Ramos (cell line): ENCODE results near the gene TRPM1.

Source experiments
- in situ Hi-C: fragments of 300-500 bp; cut with MboI; formaldehyde crosslinking; loops from one replicate; pipeline ENCODE4 v1.14.3; 2022; ENCODE audit warnings: low sequenced_read_pairs; ENCODE audit not compliant: unreplicated experiment

TRPM1 gene

DNA sequence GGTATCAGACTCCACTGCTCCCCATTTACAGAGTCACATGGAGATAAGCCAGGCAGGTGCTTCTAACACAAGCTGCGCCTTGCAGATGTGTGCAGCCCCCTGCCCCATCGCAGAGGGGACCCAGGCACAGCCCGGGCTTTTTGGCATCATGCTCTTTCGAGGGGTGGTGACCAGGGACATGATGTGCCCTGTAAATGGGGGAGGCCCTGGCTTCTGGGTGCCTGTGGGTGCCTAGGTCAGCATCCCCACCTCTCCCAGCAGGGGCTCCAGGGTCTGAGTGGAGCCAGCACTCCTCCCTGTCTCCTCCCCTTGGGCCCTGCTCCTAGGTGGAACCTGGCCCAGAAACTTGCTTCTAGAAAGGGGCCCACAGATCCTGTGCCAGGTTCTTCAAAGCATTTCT, 15.2 kb downstream of the TRPM1 start:
- in situ Hi-C loops: no loop called here

DNA sequence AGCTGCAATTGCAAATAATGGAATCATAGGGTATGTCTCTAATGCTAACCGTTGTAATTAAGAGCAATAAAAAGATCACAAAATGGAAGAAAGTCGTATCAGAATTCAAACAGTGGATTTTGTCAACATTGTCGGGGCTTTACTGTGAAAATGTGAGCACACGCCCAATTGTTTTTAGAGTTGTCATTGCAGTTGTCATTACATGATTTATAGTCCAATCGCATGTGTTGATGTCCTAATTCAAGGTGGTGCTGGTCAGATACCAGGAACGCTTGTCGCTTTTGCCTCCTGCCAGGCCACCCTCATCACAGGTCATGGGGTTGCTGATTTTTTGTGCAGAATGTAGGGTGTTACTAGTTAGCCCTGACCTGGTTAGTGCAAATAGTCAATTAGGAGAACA, 16.2 kb downstream of the TRPM1 start:
- in situ Hi-C loops: no loop called here

DNA sequence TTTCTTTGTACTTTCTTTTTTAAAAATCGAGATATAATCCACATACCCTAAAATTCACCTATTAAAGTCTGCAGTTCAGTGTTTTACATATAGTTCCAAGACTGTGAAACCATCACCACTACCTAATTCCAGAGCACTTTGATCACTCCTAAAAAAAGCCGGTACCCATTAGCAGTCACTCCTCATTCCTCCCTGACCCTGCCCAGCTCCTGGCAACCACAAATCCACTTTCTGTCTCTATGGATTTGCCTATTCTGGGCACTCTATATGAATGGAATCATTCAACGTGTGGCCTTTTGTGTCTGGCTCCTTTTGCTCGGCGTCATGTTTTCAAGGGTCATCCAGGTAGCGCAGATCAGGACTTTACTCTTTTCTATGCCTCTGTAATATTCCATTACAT, 17.3 kb downstream of the TRPM1 start:
- in situ Hi-C loops: no loop called here

DNA sequence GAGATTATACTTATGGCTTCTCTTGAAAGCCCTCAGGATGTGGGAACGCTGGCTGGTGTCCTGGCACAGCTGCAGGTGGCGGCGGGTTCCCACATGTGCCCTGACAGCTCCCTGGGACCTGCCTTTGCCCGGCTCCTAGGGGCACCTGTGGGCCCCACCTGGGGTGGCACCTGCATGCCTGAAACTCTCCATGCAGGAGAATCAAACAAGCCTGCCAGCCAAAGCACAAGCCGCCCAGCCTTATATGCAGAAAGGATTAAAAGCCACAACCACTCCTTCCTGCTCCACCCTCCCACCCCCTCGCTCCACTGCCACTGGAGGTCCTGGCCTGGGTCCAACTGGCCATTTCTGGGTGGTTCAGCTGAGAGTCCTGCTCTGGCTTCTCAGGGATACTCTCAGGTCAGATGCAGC, 18.1 kb downstream of the TRPM1 start:
- in situ Hi-C loops: no loop called here

DNA sequence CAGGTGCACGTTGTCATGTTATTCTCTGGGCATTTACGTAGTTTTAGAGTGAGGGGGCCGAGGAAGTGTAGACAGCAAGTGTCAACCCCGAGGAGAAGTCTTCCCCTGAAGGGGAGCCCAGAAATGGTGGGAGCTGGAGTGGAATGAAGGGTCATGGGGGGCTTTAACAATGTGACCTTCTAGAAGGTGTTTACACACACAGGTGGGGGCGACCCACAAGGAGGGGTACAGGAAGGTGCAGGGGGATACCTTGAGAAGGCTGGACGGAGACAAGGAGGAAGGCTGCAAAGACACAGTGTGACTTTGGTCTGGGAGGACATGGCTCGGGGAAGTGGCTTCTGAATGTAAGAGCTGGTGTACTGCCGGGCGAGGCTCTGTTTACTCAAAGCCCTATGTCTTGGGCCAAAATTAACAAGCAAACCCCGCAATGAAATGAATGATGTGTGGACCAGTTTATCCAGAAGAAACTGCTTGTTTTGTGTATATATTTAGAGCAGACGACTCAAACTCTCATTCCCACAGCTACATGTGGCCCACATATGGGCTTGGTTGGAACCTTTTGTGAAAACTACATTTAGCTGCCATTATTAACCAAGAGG, 18.7 kb downstream of the TRPM1 start:
- in situ Hi-C loops: no loop called here

DNA sequence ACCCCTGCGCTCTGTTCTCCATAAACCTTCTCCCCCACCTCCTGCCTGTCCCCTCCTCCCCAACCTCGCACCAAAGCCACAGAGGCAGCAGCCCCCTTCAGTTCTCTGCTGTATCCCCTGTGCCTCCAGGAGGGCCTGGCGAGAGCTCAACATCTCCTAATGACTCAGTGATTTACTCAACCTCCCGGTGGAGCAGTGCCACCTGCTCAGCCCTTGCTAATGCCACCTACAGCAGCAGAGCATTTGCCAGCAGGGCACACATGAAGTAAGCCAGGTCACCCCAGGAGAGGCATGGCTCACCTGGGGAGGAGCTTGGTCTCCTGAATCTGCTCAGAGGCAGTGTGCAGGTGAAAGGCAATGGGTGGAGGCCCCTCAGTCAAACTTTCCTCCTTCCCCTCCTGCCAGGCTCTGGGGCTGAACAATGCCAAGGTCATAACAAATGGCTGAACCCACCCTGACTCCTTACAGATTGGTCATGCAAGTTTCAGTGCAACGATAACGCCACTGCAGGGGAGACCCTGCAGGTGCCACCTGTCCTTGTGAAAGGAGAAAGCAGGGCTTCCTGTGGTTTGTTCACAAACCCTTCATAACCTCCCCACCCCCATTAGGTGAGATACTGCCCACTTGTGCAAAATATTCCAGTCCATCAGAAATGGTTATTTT, 19.8 kb downstream of the TRPM1 start:
- in situ Hi-C loops: no loop called here

DNA sequence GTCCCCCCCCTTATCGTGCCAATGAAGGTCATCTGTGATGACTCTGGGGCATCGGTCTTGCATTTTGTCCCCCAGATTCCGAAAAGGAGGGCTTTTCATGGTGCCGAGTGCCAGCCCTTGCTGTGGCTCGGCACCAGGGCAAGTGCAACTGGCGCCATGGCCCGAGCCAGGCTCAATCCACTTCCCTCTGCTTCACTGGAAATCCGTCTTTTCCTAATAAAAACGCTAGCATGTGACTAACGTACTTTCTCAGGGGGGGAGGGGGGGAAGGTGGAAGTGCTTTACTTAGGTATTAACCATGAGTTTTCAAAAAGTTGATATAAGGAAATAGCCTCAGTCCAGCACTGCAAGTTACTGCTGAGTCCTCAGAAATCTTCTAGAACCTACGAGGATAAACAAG, 20.5 kb downstream of the TRPM1 start:
- in situ Hi-C loops: no loop called here

DNA sequence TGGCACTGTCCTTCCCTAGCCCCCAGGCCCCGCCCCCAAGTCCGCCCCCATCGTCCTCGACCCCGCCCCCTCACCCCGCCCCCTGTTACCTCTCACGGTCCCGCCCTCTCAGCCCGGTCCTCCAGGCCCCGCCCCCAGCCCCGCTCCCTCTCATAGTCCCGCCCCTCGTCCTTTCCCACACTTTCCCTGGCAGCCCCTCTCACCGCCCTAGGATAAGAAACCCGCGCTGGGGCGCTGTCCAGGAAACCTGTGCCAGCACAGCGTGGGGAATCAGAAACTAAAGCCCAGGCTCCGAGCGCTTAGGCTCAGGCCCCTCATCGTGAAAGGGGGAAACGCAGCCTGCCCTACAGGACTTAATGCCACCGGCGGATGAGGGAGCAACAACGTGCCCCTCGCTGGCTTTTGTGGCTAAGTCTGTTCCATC, 20.9 kb downstream of the TRPM1 start:
- in situ Hi-C loops: no loop called here

DNA sequence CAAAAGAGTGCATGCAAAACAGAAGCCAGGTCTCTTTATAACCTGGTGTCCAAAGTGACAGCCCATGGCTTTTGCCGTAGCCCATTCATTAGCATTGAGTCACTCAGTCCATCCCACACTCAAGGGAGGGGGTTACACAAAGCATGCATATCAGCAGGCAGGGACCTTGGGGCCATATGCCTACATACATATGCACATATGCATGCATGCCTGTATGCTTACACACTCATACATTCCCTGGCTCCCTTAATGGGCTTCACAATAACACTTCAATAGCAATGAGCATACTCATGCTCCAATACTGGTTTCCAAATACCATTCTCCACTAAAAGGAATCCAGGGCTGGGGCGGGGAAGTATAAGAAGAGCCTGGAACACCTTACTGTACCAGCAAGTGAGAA, 22.0 kb downstream of the TRPM1 start:
- in situ Hi-C loops: no loop called here

DNA sequence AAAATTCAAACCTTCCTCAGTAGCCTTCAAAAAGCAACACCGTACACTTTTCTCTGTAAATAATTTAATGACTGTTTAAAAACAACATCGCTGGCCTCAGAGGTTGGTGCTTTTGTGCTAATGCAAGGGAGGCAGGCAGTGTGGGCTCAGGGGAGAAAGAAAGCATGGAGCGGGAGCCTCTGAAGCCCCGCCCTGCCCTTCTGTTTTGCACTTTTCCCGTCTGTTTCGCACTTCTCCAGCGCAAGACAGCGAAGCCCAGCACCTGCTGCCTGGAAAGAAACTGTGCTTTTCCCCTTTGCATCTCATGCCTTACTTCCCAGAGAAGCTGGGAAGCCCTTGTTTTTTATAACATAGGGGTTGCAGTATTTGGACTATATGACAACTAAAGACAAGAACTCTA, 23.1 kb downstream of the TRPM1 start:
- in situ Hi-C loops: no loop called here

DNA sequence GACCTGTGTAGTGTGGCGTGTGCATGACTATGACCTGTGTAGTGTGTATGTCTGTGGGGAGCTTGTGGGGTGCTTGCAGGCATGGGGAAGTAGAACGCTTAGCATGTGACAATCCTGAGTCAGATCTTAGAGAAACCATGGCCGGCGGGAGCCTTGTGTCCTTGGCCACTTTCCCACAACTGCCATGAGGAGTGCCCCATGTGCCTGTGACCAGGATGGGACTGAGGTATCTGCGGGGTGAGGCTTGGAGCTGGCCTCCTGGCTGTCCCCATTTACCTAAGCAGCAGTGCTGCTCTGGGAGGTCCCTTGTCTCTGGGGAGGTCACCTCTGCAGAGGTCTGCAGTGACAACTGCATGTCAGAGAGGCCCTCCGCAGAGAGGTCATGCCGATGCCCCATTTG, 23.6 kb downstream of the TRPM1 start:
- in situ Hi-C loops: no loop called here

DNA sequence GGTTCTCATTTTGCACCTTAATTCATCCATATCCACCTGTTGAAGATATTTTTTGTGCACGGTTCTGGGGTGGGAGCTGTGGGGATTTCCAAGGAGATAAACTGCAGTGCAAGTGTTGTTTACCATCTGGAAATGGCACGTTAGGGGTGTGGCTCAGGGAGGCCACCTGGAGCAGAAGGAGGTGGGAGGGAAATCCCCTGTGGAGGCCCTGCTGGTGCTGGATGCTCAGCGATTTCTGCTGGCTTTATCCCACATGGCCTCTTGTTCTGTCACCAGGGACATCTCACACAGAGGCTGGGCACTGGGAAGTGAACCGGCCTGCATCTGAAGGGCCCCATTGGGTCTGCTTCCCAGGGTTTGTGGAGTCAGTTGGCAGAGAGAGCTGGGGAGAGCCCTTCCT, 24.3 kb downstream of the TRPM1 start:
- in situ Hi-C loops: no loop called here

DNA sequence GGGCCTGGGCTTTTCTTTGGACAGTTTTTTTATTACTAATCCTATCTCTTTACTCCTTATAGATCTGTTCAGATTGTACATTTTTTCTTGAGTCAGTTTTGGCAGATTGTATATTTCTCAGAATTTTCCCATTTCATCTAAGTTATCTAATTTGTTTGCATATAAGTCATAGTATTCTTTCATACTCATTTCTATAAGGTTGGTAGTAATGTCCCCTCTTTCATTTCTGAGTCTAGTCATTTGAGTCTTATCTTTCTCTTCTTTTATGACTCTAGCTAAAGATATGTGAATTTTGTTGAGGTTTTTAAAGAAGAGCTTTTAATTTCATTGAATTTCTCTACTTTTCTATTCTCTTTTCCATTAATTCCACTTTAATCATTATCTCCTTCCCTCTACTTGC, 27.2 kb downstream of the TRPM1 start:
- in situ Hi-C loops: no loop called here

DNA sequence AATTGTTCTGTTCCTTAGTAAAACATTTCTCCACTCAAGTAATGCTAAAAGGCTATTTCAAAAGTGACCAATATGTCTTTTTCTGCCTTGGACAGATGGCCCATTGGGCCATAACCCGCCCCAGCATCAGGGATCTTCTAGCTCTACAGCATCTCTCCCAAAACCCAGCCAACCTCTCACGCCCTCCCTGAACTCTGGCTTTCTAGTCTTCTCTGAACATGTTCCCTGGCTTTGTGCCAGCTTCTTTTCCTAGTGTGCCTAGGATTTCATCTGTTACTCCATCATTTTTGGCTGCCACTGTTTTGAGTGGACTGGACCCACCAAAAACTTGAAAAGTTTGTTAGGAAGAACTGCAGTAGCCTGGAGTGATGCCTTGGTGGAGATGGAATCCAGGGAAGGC, 30.7 kb downstream of the TRPM1 start:
- in situ Hi-C loops: no loop called here

DNA sequence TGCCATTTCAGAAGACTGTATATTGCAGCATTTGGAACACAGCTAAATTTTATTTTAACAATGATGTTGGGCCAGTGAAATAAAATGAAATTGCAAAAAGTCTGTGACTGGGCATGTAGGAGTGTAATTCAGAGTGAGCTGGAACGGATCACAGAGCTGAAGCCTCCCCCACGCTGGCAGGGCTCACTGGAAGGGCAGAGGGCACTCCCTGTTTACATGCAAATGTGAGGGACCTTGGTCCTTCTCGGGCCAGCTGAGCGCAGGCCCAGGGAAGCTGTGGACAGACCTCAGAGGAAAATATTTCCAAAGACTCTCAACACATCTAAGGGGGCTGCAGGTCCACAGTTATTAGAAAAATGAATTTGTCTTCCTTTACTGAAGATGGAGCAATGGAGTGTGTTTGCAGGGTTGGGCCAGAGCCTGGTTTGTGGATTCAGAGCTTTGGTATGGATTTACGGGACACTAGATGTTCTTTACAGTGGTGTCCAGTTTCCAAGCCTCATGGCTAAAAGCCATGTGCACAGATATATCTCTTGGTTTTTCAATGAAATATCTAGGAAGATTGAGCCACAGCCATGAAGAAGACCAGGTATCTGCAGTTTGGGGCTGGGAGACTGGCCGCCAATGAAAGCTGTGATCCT, 32.0 kb downstream of the TRPM1 start:
- in situ Hi-C loops: no loop called here

DNA sequence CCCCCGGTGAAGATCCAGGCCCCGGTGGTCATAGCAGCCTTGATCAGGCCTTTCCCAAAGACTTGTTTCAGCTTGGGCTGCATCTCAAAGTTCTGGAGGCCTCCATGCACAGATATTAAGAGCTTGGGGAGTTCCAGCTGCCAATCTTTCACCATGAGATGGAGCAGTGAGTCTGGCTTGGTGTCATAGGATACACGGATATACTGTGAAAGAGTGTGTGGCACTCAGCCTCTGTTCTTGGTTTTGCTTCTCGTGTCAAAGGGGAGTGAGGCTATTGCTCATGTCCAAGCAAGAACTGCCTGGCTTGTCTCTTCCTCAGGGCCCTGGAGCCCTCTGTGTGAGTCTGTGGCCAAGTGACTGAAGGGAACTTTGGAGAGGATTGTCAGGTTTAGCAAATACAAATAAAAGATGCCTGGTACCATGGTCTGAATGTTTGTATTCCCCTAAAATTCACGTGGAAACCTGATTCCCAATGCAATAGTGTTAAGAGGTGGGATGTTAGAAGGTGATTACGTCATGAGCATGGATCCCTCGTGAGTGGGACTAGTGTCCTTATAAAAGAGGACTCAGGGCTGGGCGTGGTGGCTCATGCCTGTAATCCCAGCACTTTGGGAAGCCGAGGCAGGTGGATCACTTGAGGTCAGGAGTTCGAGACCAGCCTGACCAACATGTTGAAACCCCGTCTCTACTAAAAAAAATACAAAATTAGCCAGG, 33.5 kb downstream of the TRPM1 start:
- in situ Hi-C loops: no loop called here

DNA sequence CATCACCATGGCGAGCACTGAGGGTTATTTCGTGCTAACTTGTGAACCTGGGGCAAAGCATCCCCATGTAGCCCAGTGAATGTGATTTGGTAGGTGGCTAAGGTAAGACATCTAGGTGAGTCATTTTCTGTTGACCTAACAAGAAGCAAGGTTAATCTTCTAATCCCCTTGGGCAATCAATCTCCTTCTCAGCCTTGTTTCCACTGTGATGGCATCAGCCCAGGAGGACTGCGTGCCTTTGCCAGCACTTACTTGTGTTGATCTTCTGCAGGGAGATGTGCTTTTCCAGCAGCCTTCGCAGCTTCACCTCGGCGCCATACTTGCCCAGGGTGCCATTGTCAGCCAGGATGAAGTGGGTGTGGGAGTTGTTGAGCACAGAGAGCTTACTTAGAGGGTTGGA, 35.7 kb downstream of the TRPM1 start:
- in situ Hi-C loops: no loop called here

DNA sequence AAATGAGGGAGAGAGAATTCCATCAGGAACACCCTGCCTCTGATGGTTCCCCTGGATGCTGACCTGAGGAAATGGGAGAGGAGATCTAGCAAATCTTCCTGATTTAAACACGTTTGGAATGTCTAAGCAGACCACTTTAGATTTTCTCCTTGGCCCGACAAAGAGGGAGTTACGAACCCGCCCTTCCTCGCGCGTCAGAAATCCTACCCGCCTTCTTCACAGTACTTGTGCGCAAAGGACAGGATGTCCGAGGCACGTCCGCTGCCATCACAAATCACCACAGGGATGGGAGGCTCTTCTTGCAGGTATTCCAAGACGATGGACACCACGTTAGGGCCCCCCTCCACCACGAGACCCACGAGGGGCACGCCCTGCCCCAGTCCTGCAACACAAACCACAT, 38.6 kb downstream of the TRPM1 start:
- in situ Hi-C loops: no loop called here

DNA sequence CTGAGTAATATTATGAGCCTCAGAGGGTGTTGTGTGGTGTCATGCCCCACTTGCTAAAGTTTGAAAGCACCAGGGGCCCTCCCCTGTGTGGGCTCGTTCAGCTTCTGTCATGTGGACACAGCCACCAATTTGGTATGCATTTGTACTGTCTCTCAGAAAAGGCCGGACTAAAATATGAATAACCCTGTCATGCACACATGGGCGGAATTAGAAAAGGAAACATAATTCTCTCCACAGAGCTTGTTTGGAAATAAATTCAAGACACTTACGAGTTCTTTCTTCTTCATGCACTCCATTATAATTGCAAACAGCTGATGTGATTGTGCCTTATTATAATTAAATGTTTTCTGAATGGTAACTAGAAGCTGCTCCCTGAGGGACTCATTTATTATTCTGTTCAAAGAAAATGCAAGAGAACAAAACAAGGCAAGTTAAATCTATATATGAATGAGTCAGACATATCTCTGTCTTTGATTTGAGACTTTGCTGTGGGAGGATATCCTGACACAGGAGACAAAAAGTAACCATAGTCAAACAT, 39.1 kb downstream of the TRPM1 start:
- in situ Hi-C loops: no loop called here

DNA sequence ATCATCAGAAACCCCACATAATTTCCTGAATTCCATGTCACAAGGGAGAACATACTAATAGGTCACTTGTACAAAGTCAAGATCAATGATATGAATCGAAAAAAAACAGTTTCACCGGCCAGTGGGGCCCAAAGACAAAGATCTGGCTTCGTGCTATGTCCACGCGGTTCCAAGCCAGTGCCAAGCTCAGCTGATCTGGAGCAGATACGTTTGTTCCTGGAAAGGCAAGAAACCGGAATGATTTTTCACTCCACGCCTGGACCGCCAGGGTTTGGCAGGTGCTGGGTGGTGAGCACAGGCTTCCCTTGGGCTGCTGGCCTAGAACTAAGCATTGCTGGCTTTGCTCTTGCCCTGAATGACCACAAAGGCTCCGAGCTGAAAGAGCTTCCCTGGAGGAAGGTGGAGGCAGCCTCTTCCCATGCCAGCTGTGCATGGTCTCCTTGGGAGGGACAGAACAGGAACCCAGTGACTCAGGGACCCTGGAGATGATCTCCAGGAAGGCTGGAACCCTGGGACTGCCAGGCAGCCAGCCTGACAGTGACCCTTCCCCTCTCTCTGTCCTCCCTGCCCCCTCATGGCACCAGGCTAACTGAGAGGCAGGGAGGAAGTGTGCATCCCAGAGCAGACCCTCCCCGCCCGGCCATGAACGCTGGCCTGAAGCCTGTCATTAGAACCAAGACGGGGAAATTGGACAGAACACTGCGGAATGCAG, 40.9 kb downstream of the TRPM1 start:
- in situ Hi-C loops: no loop called here
